CD4-positive, alpha-beta T cell (primary cell): ENCODE measurements around the gene SH3RF3. TPM values are rescaled to one million over a fixed set of nuclear protein-coding genes. Genes with fewer than 3 reads are reported as not detected.

Source experiments
- ATAC-seq: fragments of 200-7000 bp; cut with Tn5 transposase; one replicate; pipeline ENCODE4 v1.10.0; 2022; ENCODE audit warnings: mild to moderate bottlenecking; ENCODE audit not compliant: poor library complexity
- CTCF ChIA-PET: fragments of 350-600 bp; sonication (Branson Sonifier 250); formaldehyde crosslinking; loops from one replicate; lab custom pipeline; 2021; ENCODE audit warnings: antibody characterized with exemption, inconsistent platforms; lab: Charles Lee
- POLR2A ChIA-PET: fragments of 350-600 bp; sonication (Branson Sonifier 250); formaldehyde crosslinking; loops from one replicate; lab custom pipeline; 2021; ENCODE audit warnings: antibody characterized with exemption, inconsistent platforms; lab: Charles Lee
- DNase-seq, 14 experiments: peaks; one replicate each; pipeline ENCODE4 v3.0.0-alpha.2; 2013 to 2020; ENCODE audit warnings: mixed read lengths in 2 of 14
- H3K27ac ChIP-seq, 2 donors: one replicate each; pipeline versions ENCODE4 v1.5.1 to v1.7.0; 2013; ENCODE audit warnings: low read length in 2 of 2, low read depth in 1 of 2, mild to moderate bottlenecking in 1 of 2
- H3K27me3 ChIP-seq, 2 experiments: 1 replicate in 1 of 2; 2 replicates in 1 of 2; pipeline versions ENCODE4 v1.6.1 to v1.7.0; 2013; ENCODE audit warnings: low read length in 2 of 2, control low read depth in 1 of 2, mild to moderate bottlenecking in 1 of 2, moderate library complexity in 1 of 2; ENCODE audit not compliant: insufficient read depth in 2 of 2, control insufficient read depth in 1 of 2
- H3K36me3 ChIP-seq: one replicate; pipeline ENCODE4 v1.6.1; 2013; ENCODE audit warnings: low read length, control low read depth; ENCODE audit not compliant: insufficient read depth
- H3K4me1 ChIP-seq: one replicate; pipeline ENCODE4 v1.6.1; 2013; ENCODE audit warnings: low read length, control low read depth; ENCODE audit not compliant: insufficient read depth
- H3K4me3 ChIP-seq: one replicate; pipeline ENCODE4 v1.5.1; 2013; ENCODE audit warnings: mild to moderate bottlenecking, low read length, moderate library complexity
- H3K9me3 ChIP-seq, 2 experiments: 1 replicate in 1 of 2; 2 replicates in 1 of 2; pipeline versions ENCODE4 v1.6.1 to v1.7.0; 2013; ENCODE audit warnings: low read length in 2 of 2, mild to moderate bottlenecking in 2 of 2, control low read depth in 1 of 2, moderate library complexity in 1 of 2; ENCODE audit not compliant: control insufficient read depth in 1 of 2, insufficient read depth in 1 of 2
- H3K27ac Mint-ChIP-seq: one replicate; pipeline ENCODE4 v1.8.0; 2020; ENCODE audit warnings: mixed read lengths
- H3K27me3 Mint-ChIP-seq: one replicate; pipeline ENCODE4 v1.8.0; 2021; ENCODE audit warnings: mixed read lengths
- H3K36me3 Mint-ChIP-seq: one replicate; pipeline ENCODE4 v1.8.0; 2021; ENCODE audit warnings: low read depth, mixed read lengths
- H3K4me1 Mint-ChIP-seq: one replicate; pipeline ENCODE4 v1.8.0; 2021; ENCODE audit warnings: low read depth, mixed read lengths
- H3K4me3 Mint-ChIP-seq: one replicate; pipeline ENCODE4 v1.8.0; 2020; ENCODE audit warnings: mild to moderate bottlenecking, mixed read lengths
- H3K9me3 Mint-ChIP-seq: one replicate; pipeline ENCODE4 v1.8.0; 2020; ENCODE audit warnings: mixed read lengths
- intact Hi-C, 2 experiments: fragments of 100-400 bp; cut with DNase I in 1 of 2; cut with micrococcal nuclease in 1 of 2; formaldehyde crosslinking; loops; one replicate each; pipeline versions ENCODE4 v1.15.1 to v1.9.0; 2023 to 2025; cut with DNase I, micrococcal nuclease
- total RNA-seq, 174 experiments: library from RNA in 2 of 174; stranded (reverse) in 2 of 174; gene quantifications; one replicate each; pipeline ENCODE4 v1.2.3 and lab custom pipeline; 2021 to 2026
- TF ChIP-seq, protein P1 (sequence below): fragments of 200-600 bp; IDR thresholded peaks from one replicate; pipeline ENCODE4 v1.8.0; 2022; ENCODE audit warnings: antibody characterized with exemption, mild to moderate bottlenecking

Gene SH3RF3
- total RNA-seq, 2 experiments from 2014 or later = 5.2 to 5.9 TPM

DNA sequence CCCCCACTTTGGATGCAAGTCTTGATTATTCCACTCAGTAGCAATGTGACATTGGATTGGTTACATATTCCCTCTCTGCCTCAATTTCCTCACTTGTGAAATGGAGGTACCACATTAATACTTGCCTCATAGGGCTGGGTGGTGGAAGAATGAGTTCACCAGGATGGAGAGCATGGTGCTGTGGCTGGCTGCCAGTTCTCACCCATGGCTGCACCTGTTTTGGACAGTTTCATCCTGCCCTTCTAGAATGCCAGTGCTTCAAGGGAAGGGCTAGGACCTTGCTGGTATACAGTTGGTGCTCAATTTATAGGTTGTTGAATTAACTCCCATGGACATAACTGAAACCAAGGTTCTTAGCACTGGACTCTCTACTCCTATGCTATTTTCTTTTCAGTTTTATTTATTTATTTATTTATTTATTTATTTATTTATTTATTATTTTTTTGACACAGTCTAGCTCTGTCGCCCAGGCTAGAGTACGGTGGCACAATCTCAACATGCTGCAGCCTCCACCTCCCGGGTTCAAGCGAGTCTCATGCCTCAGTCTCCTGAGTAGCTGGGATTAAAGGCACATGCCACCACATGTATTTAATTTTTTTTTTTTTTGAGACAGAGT, 5.3 kb upstream of the SH3RF3 start:
- POLR2A ChIA-PET = no interaction called here
- Histone ChIP-seq H3K36me3 (no peaks in the 10 kb centered on the region), H3K4me1 (peaks cover 17% of the 10 kb centered on the region), H3K4me3 (no peak overlapping the region), H3K27me3 (peaks cover 2 to 11% of the 10 kb centered on the region in 2 experiments), H3K27ac (no peak overlapping the region), H3K9me3 (peaks cover 0 to 3% of the 10 kb centered on the region in 2 experiments)
- no peak overlapping the region for H3K27ac Mint-ChIP-seq
- peaks cover 20% of the 10 kb centered on the region for H3K4me1 Mint-ChIP-seq
- TF ChIP-seq, protein P1, sequence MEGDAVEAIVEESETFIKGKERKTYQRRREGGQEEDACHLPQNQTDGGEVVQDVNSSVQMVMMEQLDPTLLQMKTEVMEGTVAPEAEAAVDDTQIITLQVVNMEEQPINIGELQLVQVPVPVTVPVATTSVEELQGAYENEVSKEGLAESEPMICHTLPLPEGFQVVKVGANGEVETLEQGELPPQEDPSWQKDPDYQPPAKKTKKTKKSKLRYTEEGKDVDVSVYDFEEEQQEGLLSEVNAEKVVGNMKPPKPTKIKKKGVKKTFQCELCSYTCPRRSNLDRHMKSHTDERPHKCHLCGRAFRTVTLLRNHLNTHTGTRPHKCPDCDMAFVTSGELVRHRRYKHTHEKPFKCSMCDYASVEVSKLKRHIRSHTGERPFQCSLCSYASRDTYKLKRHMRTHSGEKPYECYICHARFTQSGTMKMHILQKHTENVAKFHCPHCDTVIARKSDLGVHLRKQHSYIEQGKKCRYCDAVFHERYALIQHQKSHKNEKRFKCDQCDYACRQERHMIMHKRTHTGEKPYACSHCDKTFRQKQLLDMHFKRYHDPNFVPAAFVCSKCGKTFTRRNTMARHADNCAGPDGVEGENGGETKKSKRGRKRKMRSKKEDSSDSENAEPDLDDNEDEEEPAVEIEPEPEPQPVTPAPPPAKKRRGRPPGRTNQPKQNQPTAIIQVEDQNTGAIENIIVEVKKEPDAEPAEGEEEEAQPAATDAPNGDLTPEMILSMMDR = no peak
- CTCF ChIA-PET = no interaction called here
- ATAC-seq (no peak), DNase-seq (no peak)
- H3K4me3 Mint-ChIP-seq = no peak overlapping the region
- no peaks in the 10 kb centered on the region for H3K27me3 Mint-ChIP-seq
- H3K36me3 Mint-ChIP-seq = no peaks in the 10 kb centered on the region
- intact Hi-C loops = loop anchor here in 1 of 2 experiments (10.0 kb wide), 1 partner anchor 339 kb away; the partner anchor contains the start of gene CCDC138
- H3K9me3 Mint-ChIP-seq = no peaks in the 10 kb centered on the region

DNA sequence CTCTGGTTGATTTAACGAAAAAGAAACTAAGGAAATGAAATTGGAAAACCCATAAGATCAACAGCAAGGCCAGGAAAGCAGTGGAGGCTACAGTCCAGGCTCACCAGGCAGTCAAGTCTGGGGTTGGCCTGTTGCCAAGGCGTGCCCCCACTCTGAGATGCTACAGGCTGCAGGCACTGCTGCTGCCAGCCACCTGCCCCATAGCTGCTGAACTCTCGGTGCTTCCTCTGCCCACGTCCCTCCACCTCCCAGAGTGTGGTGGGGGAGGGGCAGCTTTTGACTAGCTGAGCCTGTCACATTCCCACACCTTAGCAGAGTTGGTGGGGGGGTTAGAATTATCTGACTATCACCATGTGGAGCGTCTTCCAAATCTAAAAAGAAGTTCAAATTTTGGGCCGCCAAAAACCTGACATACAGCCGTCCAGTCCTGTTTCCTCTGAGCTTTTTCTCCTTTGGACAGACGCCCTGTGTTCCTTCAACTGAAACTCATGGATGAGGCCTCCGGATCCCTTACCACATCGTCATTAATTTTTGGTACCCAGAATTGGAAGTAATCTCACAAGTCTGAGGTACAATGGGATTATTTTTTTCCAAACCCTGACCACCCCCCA, 3.9 kb upstream of the SH3RF3 start:
- Histone ChIP-seq H3K27ac (no peak overlapping the region), H3K9me3 (peaks cover 0 to 5% of the 10 kb centered on the region in 2 experiments), H3K27me3 (peaks cover 4 to 13% of the 10 kb centered on the region in 2 experiments), H3K4me1 (peaks cover 24% of the 10 kb centered on the region), H3K36me3 (no peaks in the 10 kb centered on the region), H3K4me3 (no peak overlapping the region)
- Mint-ChIP-seq H3K27ac (no peak overlapping the region), H3K36me3 (peaks cover 2% of the 10 kb centered on the region), H3K9me3 (no peaks in the 10 kb centered on the region), H3K4me1 (peaks cover 18% of the 10 kb centered on the region), H3K4me3 (no peak overlapping the region), H3K27me3 (peaks cover 1% of the 10 kb centered on the region)
- TF ChIP-seq, protein P1 = no peak
- DNase-seq (no peak), ATAC-seq (no peak)
- ChIA-PET CTCF (interaction anchor here (0.8 kb wide), 1 partner anchor 385 kb away, joined by 4 read pairs; no protein-coding TSS in a partner anchor), POLR2A (no interaction called here)
- intact Hi-C loops = loop anchor here (5.0 to 10.0 kb wide), 4 partner anchors 93 to 340 kb away; partner anchors contain the start of gene CCDC138 (in 1 of the 2)

DNA sequence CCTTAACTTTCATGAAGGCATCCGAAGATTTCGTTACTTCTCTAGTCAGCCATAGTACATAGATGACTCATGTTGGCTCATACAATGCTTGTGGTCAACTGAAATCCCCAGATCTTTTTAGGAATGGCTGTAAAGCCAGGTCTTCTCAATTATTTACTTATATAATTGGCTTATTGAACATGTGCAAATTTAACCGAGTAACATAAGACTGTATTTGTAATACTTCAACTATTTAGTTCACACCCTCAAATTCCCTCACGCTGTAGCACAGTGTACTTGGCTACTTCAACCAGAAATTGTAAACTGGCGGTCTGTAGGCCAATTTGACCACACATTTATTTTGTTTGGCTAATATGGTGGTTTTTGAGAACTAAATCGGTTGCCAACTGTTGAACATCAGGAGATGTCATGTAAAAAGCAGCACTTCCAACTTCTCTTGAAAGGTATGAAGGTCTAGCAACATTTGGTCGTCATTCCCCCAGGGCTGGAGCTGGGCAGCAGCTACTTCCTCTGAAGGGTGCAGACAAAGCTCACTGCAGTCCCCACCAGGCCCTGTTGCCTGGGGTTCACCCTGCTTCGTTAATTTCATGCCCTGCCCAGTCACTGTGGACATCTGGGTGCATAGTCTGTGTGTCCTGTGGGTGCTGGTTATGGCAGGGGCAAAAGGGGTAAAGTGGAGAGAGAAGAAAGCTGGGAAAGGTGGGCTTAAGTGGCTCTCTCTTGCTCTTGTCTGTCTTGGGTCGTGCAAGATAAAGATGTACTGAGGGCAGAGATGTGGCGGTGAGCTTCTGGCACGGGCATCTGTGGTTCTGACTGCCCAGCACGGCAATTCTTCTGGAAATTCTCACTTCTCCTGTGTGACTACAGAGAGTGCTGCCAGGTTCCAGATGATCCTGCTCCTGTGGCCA, 3.2 kb upstream of the SH3RF3 start:
- Histone ChIP-seq H3K9me3 (peaks cover 0 to 5% of the 10 kb centered on the region in 2 experiments), H3K27ac (no peak overlapping the region), H3K4me1 (peaks cover 29% of the 10 kb centered on the region), H3K27me3 (peaks cover 4 to 17% of the 10 kb centered on the region in 2 experiments), H3K36me3 (no peaks in the 10 kb centered on the region), H3K4me3 (no peak overlapping the region)
- no peak for ATAC-seq
- CTCF ChIA-PET = interaction anchor here (0.8 kb wide), 1 partner anchor 384 kb away, joined by 4 read pairs; no protein-coding TSS in a partner anchor
- POLR2A ChIA-PET = interaction anchor here (1.1 kb wide), 1 partner anchor 94 kb away, joined by 3 read pairs; no protein-coding TSS in a partner anchor
- DNase-seq = no peak
- intact Hi-C loops = loop anchor here (5.0 to 10.0 kb wide), 4 partner anchors 94 to 341 kb away; partner anchors contain the start of gene CCDC138 (in 1 of the 2)
- peaks cover 26% of the 10 kb centered on the region for H3K4me1 Mint-ChIP-seq
- no peak overlapping the region for H3K27ac Mint-ChIP-seq
- TF ChIP-seq, protein P1 = no peak
- H3K27me3 Mint-ChIP-seq = peaks cover 4% of the 10 kb centered on the region
- H3K4me3 Mint-ChIP-seq = no peak overlapping the region
- H3K36me3 Mint-ChIP-seq = peaks cover 4% of the 10 kb centered on the region
- no peaks in the 10 kb centered on the region for H3K9me3 Mint-ChIP-seq
